Measurements from ENCODE around the gene PTGER2.
A peak's percentile ranks its signal among the peaks of the same experiment; 100 is the strongest.

PTGER2 gene

GRCh38 chr14:52313903-52314594 is at the start of gene PTGER2:
TSS of gene PTGER2 (plus strand) at chr14:52314312. CDS start at chr14:52314549, 237 bp downstream.
- TF ChIP-seq JUND (IDR thresholded peaks at IDR 0.05; ENCODE audit: low read depth), result no peak
- peak; percentile 70 to 79 for DNase-seq (ENCODE audit: low read depth in 1 of 2, low spot score in 1 of 2)
- in situ Hi-C loops (cut with HindIII; ENCODE audit: low pct_unique_long_range_greater_than_20kb, low sequenced_read_pairs), result no loop called here

- no peak for DNase-seq (ENCODE audit: low read depth in 1 of 2, low spot score in 1 of 2)
- in situ Hi-C loops (cut with HindIII; ENCODE audit: low pct_unique_long_range_greater_than_20kb, low sequenced_read_pairs), result no loop called here
- no peak for TF ChIP-seq JUND (IDR thresholded peaks at IDR 0.05; ENCODE audit: low read depth)
Measured at GRCh38 chr14:52265253-52265652, 48.9 kb upstream of the PTGER2 start.

- no peak for DNase-seq (ENCODE audit: low read depth in 1 of 2, low spot score in 1 of 2)
- in situ Hi-C loops (cut with HindIII; ENCODE audit: low pct_unique_long_range_greater_than_20kb, low sequenced_read_pairs), result no loop called here
- no peak for TF ChIP-seq JUND (IDR thresholded peaks at IDR 0.05; ENCODE audit: low read depth)
Measured at GRCh38 chr14:52266179-52266578, 47.9 kb upstream of the PTGER2 start.

GRCh38 chr14:52266782-52267181 is 47.3 kb upstream of the PTGER2 start:
- no peak for DNase-seq (ENCODE audit: low read depth in 1 of 2, low spot score in 1 of 2)
- in situ Hi-C loops (cut with HindIII; ENCODE audit: low pct_unique_long_range_greater_than_20kb, low sequenced_read_pairs), result no loop called here
- TF ChIP-seq JUND (IDR thresholded peaks at IDR 0.05; ENCODE audit: low read depth), result no peak

- no peak for DNase-seq (ENCODE audit: low read depth in 1 of 2, low spot score in 1 of 2)
- TF ChIP-seq JUND (IDR thresholded peaks at IDR 0.05; ENCODE audit: low read depth), result no peak
- in situ Hi-C loops (cut with HindIII; ENCODE audit: low pct_unique_long_range_greater_than_20kb, low sequenced_read_pairs), result no loop called here
Measured at GRCh38 chr14:52267501-52268278, 46.4 kb upstream of the PTGER2 start, which contains the start of gene PTGDR. TSS of gene PTGDR (plus strand) at chr14:52267698. CDS start at chr14:52267815, 117 bp downstream.

GRCh38 chr14:52268279-52269061 is 45.6 kb upstream of the PTGER2 start:
- in situ Hi-C loops (cut with HindIII; ENCODE audit: low pct_unique_long_range_greater_than_20kb, low sequenced_read_pairs), result no loop called here
- DNase-seq (ENCODE audit: low read depth in 1 of 2, low spot score in 1 of 2), result no peak
- no peak for TF ChIP-seq JUND (IDR thresholded peaks at IDR 0.05; ENCODE audit: low read depth)

- in situ Hi-C loops (cut with HindIII; ENCODE audit: low pct_unique_long_range_greater_than_20kb, low sequenced_read_pairs), result no loop called here
- TF ChIP-seq JUND (IDR thresholded peaks at IDR 0.05; ENCODE audit: low read depth), result no peak
Measured at GRCh38 chr14:52269100-52269499, 45.0 kb upstream of the PTGER2 start.

GRCh38 chr14:52269982-52270381 is 44.1 kb upstream of the PTGER2 start:
- no peak for DNase-seq (ENCODE audit: low read depth in 1 of 2, low spot score in 1 of 2)
- in situ Hi-C loops (cut with HindIII; ENCODE audit: low pct_unique_long_range_greater_than_20kb, low sequenced_read_pairs), result no loop called here
- TF ChIP-seq JUND (IDR thresholded peaks at IDR 0.05; ENCODE audit: low read depth), result no peak

More at GRCh38 chr14:52269100-52269499, 45.0 kb upstream of the PTGER2 start:
- DNase-seq (ENCODE audit: low read depth in 1 of 2, low spot score in 1 of 2), result no peak

- DNase-seq (ENCODE audit: low read depth in 1 of 2, low spot score in 1 of 2), result no peak
- TF ChIP-seq JUND (IDR thresholded peaks at IDR 0.05; ENCODE audit: low read depth), result no peak
- in situ Hi-C loops (cut with HindIII; ENCODE audit: low pct_unique_long_range_greater_than_20kb, low sequenced_read_pairs), result no loop called here
Measured at GRCh38 chr14:52271538-52271937, 42.6 kb upstream of the PTGER2 start.

GRCh38 chr14:52272375-52272774 is 41.7 kb upstream of the PTGER2 start:
- peak; percentile 50 to 68 for DNase-seq (ENCODE audit: low read depth in 1 of 2, low spot score in 1 of 2)
- no peak for TF ChIP-seq JUND (IDR thresholded peaks at IDR 0.05; ENCODE audit: low read depth)
- in situ Hi-C loops (cut with HindIII; ENCODE audit: low pct_unique_long_range_greater_than_20kb, low sequenced_read_pairs), result no loop called here

- in situ Hi-C loops (cut with HindIII; ENCODE audit: low pct_unique_long_range_greater_than_20kb, low sequenced_read_pairs), result no loop called here
- TF ChIP-seq JUND (IDR thresholded peaks at IDR 0.05; ENCODE audit: low read depth), result no peak
- no peak for DNase-seq (ENCODE audit: low read depth in 1 of 2, low spot score in 1 of 2)
Measured at GRCh38 chr14:52275372-52275771, 38.7 kb upstream of the PTGER2 start.

- TF ChIP-seq JUND (IDR thresholded peaks at IDR 0.05; ENCODE audit: low read depth), result no peak
- no peak for DNase-seq (ENCODE audit: low read depth in 1 of 2, low spot score in 1 of 2)
- in situ Hi-C loops (cut with HindIII; ENCODE audit: low pct_unique_long_range_greater_than_20kb, low sequenced_read_pairs), result no loop called here
Measured at GRCh38 chr14:52277552-52277951, 36.6 kb upstream of the PTGER2 start.

All from T47D (cell line).